ENCODE measurements around the gene GRAMD1A.
A peak's percentile ranks its signal among the peaks of the same experiment; 100 is the strongest.
"Not testable (repeated sequence)": the region's sequence is repeated elsewhere in the genome, so short reads cannot be mapped to it uniquely, and the experiment has no call there.

GRAMD1A gene

DNA sequence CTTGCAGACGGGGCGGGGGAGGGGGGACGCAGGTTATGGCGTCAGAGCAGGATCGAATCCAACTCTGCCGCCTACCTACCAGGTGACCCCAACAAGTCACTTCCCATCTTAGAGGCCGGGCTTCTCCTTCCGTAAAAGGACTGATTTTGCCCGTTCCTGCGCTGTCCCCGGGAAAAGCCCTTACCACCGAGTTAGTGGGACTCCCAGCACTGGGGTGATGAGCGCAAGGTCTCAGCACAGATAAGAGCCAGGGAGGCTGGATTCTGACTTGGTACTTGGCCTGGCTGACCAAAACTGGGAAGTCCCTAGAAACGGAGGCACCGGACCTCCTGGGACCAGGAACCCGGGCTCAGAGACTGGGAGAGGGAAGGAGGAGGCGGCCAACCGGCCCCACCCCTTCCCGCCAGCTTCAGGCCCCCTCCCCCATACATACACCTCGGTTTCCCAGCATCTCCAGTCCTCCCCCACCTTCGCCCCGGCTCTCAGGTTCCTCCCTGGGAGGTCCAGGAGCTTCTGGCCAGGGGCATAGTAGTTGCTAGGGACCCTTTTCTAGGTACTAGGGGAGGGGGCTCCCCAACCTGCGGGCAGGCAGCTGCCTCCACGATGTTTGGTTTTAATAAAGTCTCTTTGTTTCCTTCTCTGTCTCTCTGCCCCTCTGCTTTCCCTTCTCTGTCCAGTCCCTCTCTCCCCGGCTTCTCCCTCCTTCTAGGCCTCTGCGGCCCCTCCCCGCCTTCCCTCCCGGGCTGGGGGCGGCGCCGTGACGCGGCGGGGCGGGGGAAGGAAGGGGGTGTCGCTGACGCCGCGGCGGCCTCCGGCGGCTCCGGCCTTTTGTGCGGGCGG, at the start of gene GRAMD1A:
Gene GRAMD1A (plus strand): TSS at position 826 of the 840 bp plus-strand sequence. CDS start 156 bp downstream, outside the sequence.
- peak; percentile 90 for DNase-seq

GRCh38 chr19:34953092-34953491, 47.0 kb upstream of the GRAMD1A start:
- no peak for DNase-seq

DNA sequence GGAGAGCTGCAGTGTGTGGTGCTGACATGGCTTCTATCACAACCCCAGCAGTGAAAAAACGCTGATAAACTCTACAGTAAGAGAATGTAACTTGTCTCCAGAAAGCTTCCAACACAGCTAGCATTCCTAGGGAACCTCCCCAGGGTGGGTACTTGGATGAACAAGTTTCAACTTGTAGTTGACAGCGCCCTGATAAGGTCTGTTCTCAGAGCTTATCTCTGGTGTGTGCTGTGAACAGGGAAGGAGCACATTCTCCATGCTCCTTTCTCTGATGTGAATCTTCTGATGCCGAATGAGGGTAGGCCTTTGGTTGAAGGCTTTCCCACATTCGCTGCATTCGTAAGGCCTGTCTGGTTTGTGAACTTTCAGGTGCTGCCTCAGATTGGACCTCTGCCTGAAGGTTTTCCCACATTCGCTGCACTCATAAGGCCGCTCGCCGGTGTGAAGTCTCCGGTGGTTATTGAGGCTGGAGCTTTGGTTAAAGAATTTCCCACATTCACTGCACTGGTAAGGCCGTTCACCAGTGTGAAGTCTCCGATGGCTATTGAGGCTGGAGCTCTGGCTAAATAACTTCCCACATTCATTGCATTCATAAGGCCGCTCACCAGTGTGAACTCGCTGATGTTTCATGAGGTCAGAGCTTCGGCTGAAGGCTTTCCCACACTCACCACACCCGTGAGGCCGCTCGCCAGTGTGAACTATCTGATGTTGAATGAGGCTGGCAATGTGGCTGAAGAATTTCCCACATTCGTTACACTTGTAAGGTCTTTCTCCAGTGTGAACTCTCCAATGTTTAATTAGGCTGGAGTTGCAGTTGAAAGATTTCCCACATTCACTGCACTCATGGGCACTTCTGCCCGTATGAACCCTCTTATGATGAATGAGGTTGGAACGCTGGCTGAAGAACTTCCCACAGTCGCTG, 42.0 kb upstream of the GRAMD1A start:
- no peak for DNase-seq

GRCh38 chr19:34959021-34959420, 41.1 kb upstream of the GRAMD1A start:
- DNase-seq: no peak

- peak; percentile 82 for DNase-seq
Measured at GRCh38 chr19:34960103-34960805, 39.9 kb upstream of the GRAMD1A start.

DNA sequence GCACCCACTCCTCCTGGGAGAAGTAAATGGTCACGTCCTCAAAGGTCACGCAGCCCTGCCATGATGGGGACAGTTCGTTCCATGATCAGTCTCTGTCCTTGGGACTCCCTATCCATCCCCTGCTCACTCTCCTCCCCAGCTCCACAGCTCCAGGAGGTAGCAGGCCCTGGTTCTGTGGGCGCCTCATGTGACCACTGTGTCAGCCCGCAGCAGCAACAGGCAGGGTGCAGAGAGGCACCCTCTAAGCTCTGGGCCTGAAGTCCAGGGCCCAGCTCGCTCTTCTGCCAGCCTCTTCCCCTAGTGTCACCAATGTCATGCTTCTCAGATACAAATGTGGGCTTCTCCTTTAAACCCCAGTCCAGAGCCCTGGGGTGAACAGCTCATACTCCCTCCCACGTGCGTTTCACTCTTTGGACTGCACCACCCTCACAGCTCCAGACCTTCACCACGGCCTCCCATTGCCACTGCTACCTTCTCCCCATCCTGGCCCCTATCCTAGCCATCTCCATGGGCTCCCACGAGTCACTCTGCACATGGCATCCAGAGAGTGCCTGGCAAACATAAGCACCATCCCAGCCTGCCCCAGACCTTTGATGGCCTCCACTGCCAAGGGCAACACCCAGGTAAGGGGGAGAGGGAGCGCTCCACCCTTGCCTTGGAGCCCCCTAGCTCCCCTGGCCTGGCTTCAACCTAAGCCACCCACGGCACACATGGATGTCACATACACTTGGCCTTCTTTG, 39.0 kb upstream of the GRAMD1A start:
- DNase-seq: no peak

DNA sequence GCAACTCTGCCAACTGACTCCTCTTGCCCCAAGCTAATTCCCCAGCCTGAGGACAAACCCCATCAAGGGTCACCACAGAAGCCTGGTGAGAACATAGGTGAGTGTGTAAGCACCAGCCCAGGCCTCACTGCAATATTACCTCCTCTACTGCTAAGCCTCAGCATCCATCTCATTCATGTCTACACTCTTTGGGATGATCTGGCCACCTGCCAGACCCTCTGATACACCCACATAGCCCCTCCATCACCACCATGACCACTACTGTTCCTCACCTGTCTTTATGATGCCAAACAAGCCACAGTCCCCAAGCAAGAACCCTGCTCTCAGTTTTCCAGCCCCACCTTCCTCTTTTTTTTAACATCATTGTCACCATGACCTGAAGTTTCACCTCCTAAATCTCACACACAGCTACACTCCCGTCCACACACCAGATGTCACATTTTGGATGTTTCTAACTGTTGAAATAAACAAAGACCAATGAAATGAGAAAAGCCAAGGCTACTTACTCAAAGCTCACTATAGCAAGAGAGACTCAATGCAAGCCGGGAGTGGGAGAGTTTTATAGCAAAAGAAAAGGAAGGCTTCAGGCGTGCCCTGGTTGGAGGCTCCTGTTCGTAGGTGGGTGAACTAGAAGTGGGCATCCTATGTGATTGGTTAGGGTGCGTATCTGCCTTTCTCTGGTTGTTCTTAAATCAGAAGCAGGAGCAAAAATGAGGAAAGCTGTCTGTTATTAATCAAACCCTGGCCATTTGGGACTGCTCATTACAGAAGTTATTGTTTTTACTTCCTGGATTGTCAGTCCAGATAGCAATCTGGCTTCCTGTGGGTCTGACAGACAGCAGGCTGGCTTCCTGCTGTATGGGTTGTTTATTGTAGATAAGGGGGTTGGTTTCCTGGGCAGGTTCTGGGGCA, 38.1 kb upstream of the GRAMD1A start:
- DNase-seq: no peak

DNA sequence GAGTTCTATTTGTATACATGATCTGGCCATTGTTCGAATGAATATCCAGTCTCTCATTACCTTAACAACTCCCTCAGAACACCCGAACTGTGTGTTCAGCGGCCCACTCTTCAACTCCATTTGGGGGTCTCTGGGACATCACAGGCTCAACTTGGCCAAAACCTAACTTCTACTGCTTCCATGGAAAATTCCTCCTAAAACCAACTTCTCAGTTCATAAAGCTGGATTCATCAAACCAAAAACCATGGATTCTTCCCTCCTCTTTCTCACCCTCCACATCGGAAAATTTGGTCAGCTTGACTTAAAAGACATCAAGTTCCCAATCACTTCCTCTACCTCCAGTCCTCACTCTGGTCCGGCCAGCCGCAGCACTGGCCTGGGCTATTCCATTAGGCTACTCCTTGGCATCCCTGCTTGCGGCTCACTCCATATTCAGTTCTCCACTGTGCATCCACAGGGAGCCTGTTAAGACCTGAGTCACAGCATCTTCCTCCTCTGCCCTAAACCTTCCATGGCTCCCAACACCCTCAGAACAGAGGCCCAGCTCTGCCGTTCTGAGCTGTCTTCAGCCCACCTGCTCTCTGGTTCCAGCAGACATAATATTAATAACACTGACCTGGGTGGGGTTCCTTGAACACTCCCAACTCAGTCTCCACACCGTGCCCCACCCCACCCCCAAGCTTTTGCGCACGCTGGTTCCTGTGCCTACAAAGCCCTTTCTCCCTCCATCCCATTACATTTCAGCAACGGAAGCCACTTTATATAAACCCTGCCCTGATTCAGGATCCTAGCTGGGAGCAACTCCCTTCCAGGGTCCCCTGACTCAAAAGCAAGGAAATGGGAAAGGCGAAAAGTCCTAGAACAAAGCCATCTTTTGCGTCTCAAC, 37.2 kb upstream of the GRAMD1A start:
- DNase-seq: no peak

GRCh38 chr19:34963573-34964406, 36.3 kb upstream of the GRAMD1A start, which contains the start of gene ZNF792:
ZNF792 (minus strand) TSS chr19:34964229; CDS start chr19:34963662, 567 bp downstream.
- DNase-seq: peak; percentile 38

DNA sequence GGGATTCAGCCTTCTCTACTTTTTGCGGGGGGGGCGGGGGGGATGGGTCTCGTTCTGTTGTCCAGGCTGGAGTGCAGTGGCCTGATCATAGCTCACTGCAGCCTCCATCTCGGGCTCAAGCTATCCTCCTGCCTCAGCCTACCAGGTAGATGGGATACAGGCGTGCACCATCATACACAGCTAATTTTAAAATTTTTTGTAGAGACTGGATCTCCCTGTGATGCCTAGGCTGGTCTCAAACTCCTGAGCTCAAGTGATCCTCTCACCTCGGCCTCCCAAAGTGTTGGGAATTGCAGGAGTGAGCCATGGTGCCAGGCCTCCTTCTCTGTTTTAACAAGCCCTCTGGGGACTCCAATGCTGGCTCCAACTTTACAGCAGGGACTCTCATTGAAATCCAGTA, 35.5 kb upstream of the GRAMD1A start:
- DNase-seq: no peak

- DNase-seq: not testable (repeated sequence)
Measured at GRCh38 chr19:34965505-34965904, 34.6 kb upstream of the GRAMD1A start.

- no peak for DNase-seq
Measured at GRCh38 chr19:34967551-34967950, 32.6 kb upstream of the GRAMD1A start.

GRCh38 chr19:34969721-34970120, 30.4 kb upstream of the GRAMD1A start:
- DNase-seq: no peak

DNA sequence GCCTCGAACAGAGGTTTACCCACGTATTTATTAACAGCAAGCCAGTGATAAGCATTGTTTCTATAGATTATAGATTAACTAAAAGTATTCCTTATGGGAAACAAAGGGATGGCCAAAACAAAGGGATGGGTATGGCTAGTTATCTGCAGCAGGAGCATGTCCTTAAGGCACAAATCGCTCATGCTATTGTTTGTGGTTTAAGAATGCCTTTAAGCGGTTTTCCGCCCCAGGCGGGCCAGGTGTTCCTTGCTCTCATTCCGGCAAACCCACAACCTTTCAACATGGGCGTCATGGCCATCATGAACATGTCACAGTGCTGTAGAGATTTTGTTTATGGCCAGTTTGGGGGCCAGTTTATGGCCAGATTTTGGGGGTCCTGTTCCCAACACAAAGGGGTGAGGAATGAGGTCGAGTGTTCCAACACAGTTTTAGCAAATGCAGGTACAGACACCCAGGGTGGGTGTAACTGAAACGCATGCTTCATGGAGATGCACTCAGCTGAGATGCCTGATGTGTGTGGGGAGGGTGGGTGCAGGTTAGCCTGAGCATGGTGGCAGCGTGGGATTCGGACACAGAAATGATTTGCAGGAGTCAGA, 29.8 kb upstream of the GRAMD1A start:
- DNase-seq: not testable (repeated sequence)

- DNase-seq: no peak
Measured at GRCh38 chr19:34972163-34972705, 27.9 kb upstream of the GRAMD1A start.

DNA sequence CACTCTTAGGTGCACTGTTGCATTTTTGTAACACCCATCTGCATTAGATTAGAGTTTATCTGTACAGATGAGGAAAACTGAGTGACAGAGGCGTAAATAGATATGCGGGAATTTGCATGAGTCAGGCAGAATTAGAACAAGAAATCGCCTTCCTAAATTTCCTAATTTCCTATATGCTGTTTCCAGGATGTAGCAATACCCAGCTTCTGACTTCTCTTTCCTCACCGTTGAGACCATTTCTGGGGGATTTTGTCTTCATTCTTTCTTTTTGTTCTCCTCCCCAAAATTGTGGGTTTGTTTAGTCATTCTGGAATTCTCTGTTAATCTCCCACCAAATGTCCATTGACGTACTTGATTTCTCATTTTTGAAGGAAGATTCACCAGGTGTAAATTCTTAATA, 25.5 kb upstream of the GRAMD1A start:
- DNase-seq: peak; percentile 13

DNA sequence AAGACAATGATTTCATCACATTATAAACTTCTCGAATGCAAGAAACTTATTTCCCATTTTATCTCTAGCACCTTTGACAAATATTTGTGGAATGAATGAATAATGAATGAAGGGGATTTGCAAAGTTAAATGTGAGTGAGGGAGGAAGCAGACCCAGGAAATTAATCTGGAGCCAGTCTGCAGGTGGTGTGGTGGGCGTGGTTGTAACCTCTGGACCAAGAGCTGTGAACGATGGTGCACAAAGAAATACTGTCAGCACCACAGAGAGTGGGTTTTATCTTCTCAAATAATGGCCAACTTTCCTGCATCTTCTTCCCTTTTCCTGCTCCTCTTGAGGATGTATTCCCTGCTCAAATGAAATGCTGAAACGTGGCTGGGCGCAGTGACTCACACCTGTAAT, 25.1 kb upstream of the GRAMD1A start:
- no peak for DNase-seq

- no peak for DNase-seq
Measured at GRCh38 chr19:34976611-34977010, 23.5 kb upstream of the GRAMD1A start.

All from fibroblast of skin of right quadriceps (primary cell).